ENCODE data around the gene MARK4.

- TF ChIP-seq CTCF (IDR thresholded peaks at IDR 0.05) (peak in 1 of 3 experiments; percentile 9), POLR2A (IDR thresholded peaks at IDR 0.05; ENCODE audit: low read depth) (no peak), POLR2AphosphoS5 (IDR thresholded peaks at IDR 0.05) (no peak), EP300 (IDR thresholded peaks at IDR 0.05) (no peak)
These were observed 3.0 kb downstream of the MARK4 start for GRCh38 chr19:45254044-45254531.
